HS-27A (cell line): ENCODE data around the gene AP2A2.

Source experiments
- DNase-seq: peaks from one replicate; pipeline ENCODE4 v3.0.0-alpha.2; 2012; ENCODE audit warnings: low read depth, missing footprints

AP2A2 gene

GRCh38 chr11:996681-997080, 71.0 kb downstream of the AP2A2 start:
- no peak for DNase-seq

DNA sequence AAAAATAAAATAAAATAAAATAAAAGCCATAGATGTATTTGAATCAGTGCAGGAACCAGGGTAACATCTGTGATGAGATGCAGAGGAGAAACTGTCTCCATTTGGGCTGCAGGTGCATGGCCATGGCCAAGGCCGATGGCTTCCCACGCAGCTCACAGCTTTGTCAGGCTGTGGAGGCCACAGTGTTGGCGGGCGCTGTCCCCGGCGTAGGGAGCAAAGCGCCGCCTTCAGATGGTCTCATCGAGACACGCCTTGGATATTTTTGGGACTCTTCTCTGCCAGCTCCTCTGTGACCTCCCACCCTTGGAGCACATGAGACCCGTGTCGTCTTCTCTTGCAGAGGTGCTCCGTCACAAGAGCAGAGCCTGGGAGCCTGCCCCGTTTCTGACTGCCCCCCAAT, 72.2 kb downstream of the AP2A2 start:
- DNase-seq: no peak

DNA sequence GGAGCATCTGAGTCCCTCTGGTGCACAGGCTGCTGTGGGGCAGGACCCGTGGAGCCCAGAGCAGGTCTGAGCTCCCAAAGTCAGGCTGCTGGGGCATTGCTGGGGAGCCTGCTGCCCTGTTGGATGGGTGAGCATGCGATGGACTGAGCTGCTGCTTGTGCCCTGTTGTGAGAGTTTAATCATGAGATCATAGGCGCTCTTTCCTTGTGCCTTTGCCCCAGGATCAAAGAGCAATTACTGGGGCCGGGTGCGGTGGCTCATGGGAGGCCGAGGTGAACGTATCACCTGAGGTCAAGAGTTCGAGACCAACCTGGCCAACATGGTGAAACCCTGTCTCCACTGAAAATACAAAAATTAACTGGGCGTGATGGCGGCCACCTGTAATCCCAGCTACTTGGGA, 73.3 kb downstream of the AP2A2 start:
- DNase-seq: no peak

GRCh38 chr11:1000357-1001278, 74.9 kb downstream of the AP2A2 start:
- DNase-seq: no peak

DNA sequence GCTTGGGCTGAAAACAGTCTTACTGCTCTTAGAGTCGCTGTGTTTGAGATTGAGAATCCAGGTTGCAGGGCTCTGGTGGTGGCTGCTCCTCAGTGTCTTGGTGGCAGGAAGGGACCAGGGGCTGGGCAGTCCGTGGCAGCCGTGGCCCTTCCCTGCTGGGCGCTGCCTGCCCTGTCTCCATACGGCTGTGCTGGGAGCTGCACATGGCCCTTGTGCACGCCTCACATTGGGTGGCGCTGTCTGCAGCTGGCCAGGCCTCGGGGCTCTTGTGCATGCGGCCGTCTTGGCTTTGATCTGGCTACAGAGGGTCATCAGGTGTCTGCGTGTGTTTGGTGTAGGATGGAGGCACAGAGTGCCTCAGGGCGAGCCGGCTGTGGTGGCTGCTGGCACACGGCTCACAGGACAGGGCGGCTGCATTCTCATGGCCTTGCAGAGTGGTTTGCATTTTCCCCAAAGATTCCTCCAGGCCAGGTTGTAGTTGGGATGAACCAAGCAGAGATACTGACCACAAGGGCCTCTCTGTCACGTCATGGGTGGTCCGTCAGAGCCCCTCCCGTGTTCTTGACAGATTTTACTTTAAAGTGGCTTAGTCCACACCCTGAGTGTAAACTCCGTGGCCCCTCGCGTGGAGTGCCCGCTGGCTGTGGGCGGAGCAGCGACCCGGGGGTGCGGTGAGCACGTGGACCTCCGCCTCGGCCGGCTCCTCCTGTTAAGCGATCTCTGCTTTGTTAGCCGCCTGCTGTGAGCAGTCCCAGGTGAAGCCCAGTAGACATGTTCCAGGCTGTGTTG, 76.1 kb downstream of the AP2A2 start:
- DNase-seq: no peak

GRCh38 chr11:1002406-1002984, 76.8 kb downstream of the AP2A2 start:
- no peak for DNase-seq

DNA sequence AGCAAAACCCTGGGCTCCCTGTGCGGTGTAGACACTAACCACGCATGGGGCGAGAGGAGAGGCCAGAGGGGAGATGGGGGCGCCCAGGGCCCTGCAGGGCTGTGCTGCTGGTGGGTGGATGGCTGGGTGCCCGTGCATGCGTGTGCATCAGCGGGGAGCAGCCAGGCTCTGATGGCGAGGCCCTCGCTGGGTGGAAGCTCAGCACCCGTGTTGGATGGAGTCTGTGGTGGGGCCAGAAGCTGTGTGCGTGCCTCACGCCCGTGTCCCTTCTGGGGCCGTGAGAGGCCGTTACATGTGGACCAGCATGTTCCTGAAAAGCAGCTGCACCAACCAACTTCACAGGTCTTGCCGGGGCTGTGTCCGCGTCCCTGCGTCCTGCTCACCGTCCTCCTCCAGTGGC, 77.5 kb downstream of the AP2A2 start:
- no peak for DNase-seq

DNA sequence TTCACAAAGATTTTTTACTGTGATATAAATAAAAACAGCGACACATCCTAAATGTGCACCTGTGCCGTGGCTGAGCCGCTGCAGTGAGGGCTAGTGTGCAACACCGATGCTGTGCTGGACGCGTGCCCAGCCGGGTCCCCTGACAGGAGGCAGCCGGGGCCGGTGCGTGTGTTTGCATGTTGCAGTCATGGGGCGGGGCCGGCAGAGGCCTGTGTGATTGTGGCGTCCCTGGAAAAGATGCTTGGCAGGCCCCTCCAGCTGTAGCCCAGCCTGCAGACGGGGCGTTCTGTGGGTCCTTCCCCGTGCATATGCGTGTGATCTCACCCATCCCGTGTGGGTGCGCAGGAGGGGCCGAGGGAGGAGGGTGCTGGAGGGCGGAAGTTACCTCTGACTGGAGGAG, 80.3 kb downstream of the AP2A2 start:
- no peak for DNase-seq

DNA sequence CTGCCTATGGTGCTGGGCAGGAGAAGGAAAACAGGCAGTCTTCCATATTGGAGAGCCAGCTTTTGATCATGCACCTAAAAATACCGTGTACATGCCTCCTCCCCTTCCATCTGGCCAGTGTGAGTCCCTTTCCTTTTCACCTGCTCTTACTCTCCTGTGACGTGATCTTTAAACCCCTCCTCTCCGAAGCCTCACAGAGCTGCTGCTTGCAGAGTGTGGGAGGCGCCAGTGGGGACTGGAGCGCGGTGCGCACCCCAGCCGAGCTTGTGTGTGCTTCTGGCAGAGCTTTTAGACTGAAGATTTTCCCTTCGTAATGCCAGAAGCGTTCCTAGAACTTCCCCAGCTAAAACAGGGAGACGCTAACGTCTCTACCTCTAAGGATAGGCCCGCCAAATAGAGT, 81.1 kb downstream of the AP2A2 start:
- no peak for DNase-seq

DNA sequence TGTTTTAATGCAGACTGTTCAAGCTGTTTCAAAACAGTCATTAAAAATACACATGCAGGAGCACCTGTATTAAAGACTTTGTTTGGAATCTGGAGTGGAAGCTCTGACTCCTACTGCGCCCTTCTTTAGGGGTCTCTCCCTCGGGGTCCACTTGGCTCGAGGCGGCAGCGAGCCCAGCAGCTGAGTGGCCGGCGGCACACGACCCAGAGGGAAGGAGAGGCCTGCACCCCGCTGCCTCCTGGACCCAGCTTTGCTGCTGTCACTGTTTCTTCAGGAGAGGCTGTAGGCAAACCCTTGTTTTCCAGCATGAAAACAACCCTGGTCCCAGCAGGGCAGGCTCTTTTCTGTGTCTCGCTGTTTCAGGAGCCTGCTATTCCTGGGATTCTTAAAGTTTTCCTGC, 81.6 kb downstream of the AP2A2 start:
- DNase-seq: no peak

- no peak for DNase-seq
These were observed 82.5 kb downstream of the AP2A2 start for GRCh38 chr11:1008001-1008802.

DNA sequence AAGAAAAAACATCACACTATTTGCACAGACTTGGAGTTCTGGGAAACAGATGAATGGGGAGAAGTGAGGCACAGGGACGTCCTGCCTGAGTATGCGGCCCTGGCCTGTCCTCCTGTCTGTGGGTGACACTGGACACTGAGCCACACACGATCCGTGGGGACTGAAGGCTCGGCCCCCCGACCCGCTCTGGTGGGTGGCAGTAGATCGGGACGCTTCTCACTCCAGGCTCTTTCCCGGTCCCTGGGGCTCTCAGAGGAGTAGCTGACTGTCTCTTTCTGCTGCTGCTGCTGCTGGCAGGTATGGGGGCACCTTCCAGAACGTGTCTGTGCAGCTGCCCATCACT, 83.1 kb downstream of the AP2A2 start:
- no peak for DNase-seq

DNA sequence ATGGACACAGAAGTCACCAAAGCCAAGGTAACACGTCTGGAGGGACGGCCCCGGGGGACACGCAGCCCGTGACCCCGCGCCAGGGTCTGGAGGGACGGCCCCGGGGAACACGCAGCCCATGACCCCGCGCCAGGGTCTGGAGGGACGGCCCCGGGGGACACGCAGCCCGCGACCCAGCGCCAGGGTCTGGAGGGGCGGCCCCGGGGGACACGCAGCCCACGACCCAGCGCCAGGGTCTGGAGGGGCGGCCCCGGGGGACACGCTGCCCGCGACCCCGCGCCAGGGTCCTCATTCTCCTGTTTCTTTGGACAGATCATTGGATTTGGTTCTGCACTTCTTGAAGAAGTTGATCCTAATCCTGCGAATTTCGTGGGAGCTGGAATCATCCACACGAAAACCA, 83.7 kb downstream of the AP2A2 start:
- DNase-seq: no peak

GRCh38 chr11:1009991-1010390, 84.3 kb downstream of the AP2A2 start:
- DNase-seq: no peak

DNA sequence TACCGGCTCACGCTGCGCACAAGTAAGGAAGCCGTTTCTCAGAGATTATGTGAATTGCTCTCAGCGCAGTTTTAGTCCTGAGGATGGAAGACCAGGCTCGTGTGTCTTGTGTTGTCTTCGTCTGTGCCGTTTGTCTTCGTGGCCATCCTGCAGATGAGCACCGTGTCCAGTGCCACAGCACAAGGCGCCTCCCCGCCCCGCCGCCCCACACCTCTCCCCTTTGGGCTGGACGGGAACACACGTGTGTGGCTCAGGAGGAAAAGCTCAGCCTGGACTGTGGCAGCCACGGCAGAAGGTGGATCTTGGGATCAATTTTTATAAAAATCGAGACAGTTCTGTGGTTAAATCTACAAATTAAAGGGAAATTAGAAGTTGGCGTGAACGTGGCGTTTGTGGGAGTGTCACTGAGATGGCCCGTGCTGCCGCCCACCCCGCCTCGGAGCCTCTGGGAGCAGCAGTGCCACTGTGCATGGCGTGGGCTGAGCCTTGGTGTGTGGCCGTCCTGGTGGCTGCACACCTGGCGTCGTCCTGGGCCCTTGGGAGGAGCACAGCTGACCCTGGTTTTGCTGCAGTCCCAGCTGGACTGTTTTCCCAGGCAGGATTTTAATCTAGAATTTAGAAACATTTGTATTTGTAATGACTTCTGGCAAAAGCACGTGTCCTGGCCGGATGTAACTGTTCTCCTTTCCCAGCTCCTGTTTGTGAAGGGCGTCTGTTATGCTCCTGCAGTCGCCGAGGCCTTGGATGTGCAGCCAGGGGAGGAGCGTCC, 85.1 kb downstream of the AP2A2 start:
- DNase-seq: no peak

DNA sequence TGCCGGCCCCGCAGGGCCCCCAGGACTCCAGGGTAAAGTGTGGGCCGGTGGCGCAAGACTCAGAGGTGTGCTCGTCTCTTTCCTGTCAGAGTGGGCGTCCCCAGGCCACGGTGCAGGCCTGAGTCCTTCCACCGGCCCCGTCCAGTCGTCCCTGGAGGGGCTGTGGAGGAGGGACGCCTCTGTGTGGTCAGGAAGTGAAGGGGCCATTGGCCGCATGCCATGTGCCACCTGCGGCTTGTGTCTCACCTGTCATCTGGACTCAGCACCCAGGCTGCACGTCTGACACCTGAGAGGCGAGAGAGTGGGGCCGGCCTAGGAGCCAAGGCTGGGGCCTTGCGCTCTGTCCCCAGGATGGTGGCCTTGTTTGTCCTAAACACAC, 85.6 kb downstream of the AP2A2 start:
- DNase-seq: no peak

DNA sequence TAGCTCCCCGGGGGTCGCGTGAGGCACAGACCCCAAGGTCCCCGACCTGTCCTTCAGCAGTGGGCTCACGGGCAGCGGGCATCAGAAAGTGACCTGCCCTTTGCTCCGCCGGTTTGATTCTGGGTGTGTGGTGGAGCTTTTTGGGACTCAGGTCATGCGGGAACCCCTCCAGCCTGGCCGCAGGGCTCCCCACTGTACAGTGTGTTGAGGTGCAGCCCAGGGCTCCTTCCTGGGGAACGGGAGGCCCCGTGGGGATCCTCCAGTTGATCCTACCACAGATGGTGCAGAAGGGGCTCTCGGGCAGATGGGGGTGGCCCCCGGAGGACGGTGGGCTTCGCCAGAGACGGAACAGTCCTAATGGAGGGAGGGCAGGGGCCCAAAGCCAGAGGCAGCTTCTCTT, 86.6 kb downstream of the AP2A2 start:
- no peak for DNase-seq

DNA sequence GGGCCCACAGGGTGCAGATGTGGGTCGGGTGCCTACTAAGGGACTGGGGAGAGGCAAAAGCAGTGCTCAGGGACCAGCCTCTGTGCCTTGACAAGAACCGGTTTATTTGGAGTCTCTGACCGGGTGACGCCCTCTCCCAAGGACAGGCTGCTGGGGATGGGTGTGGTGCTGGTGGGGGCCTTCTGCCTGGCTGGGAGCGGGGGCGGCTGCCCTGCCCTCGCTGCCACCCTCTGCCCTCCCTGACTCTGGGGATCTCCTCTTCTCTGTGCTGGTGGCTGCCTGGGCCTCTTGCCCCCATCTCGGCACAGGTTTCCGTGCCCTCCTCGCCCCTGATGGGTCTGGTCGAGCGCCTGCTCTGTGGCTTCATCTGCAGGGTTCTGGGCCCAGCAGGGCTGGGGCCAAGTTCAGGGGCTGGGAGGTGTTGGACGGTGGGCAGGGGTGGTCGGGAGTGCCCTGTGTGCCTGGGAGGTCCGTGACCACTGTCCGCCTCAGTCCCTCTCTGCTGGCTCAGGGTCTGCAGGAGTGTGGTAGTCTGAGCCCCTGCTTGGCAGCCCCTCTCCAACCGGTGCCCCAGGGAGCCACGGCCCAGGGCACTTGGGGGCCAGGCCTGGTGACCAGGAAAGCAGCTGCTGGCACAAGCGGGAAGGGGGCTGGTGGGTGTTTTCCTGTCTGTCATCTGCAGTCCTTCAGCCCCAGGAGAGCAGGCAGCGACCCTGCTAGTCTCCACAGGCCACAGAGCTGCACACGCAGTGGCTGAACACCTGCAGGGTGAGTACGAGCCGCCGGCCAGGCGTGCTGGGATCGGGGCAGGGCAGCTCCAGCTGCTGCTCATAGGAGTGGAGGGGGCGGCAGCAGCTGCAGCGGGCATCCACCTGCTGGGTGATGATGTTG, 87.3 kb downstream of the AP2A2 start:
- no peak for DNase-seq

GRCh38 chr11:1013631-1013935, 87.9 kb downstream of the AP2A2 start:
- DNase-seq: no peak

DNA sequence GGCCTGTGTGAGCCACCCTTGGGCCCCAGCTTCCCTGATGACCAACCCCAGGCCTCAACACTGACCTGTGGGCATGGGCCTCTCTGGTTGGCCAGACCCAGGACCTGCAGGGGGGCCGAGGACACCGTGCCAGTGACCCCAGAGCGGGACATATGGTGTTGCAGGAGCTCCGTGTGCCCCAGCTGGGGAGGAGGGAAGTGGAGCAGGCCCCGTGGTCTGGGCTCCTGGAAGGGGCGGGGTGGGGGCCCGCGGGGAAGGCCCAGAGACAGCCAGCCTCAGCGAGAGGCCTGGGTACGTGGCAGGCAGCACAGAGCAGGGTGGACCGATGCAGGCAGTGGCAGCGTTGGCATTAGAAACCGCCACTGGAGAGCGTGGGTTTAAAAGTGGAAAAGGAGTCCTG, 88.6 kb downstream of the AP2A2 start:
- DNase-seq: no peak

- DNase-seq: no peak
These were observed 89.4 kb downstream of the AP2A2 start for GRCh38 chr11:1015064-1015463.
